Mucosa of descending colon (tissue), 3 donors: ENCODE measurements around the gene CENPQ. TPM values are rescaled to one million over a fixed set of nuclear protein-coding genes. Genes with fewer than 3 reads are reported as not detected.

Experiments used
- ATAC-seq: fragments of 200-7000 bp; cut with Tn5 transposase; one replicate; pipeline ENCODE4 v1.9.1; 2020; ENCODE audit warnings: mild to moderate bottlenecking, moderate library complexity
- DNase-seq, 3 donors: peaks; one replicate each; pipeline ENCODE4 v3.0.0-alpha.2; 2020
- H3K36me3 ChIP-seq: fragments of 200-600 bp; one replicate; pipeline ENCODE4 v1.8.0; 2021; ENCODE audit warnings: low read depth, mild to moderate bottlenecking
- H3K4me1 ChIP-seq: fragments of 200-600 bp; one replicate; pipeline ENCODE4 v1.8.0; 2021; ENCODE audit warnings: low read depth, mild to moderate bottlenecking
- H3K4me3 ChIP-seq: fragments of 200-600 bp; one replicate; pipeline ENCODE4 v1.8.0; 2021; ENCODE audit warnings: mild to moderate bottlenecking
- H3K9me3 ChIP-seq: fragments of 200-600 bp; one replicate; pipeline ENCODE4 v1.8.0; 2021; ENCODE audit warnings: mild to moderate bottlenecking
- CTCF ChIP-seq: fragments of 200-600 bp; IDR thresholded peaks from one replicate; pipeline ENCODE4 v1.8.0; 2022; ENCODE audit warnings: antibody characterized with exemption, mild to moderate bottlenecking
- intact Hi-C, 2 donors: fragments of 100-400 bp; cut with DNase I in 1 of 2; cut with micrococcal nuclease in 1 of 2; formaldehyde crosslinking; loops; one replicate each; pipeline versions ENCODE4 v1.11.0 to v1.11.1; 2022; cut with DNase I, micrococcal nuclease
- total RNA-seq, 3 donors: library from RNA; stranded (reverse); fragmentation: NEBNext Ultra II Directional in 2 of 3; extraction: Animal tissue kit (Norgen Biotek cat#: 25700) in 2 of 3; gene quantifications; one replicate each; pipeline versions ENCODE4 v1.2.1 to v1.2.4, GENCODE V29; 2021 to 2023
- donor health status: DM: no; HTN: no; CAD: no; lungs with moderate emphysema.
- donor health status: DM: no; HTN: no; CAD: no.
- donor health status: DM: no; HTN: yes; CAD: no.

Gene CENPQ
- total RNA-seq, 3 donors from 2014 or later: 2.6 to 4.3 (median 3.0) TPM

GRCh38 chr6:49430866-49431265 is 32.3 kb upstream of the CENPQ start:
- intact Hi-C loops: no loop called here
- no peak for TF ChIP-seq CTCF

GRCh38 chr6:49453221-49453620 is 9.9 kb upstream of the CENPQ start:
- Histone ChIP-seq H3K4me1 (no peaks in the 10 kb centered on the region), H3K36me3 (no peaks in the 10 kb centered on the region), H3K4me3 (no peak overlapping the region), H3K9me3 (no peaks in the 10 kb centered on the region)
- ATAC-seq (no peak), DNase-seq (no peak)
- TF ChIP-seq CTCF: no peak
- intact Hi-C loops: no loop called here

More at GRCh38 chr6:49430866-49431265, 32.3 kb upstream of the CENPQ start:
- no peak for ATAC-seq
- H3K9me3 ChIP-seq: no peaks in the 10 kb centered on the region
- H3K36me3 ChIP-seq: no peaks in the 10 kb centered on the region
- no peaks in the 10 kb centered on the region for H3K4me1 ChIP-seq
- DNase-seq: no peak
- no peak overlapping the region for H3K4me3 ChIP-seq

- H3K4me3 ChIP-seq: no peak overlapping the region
- no peaks in the 10 kb centered on the region for H3K9me3 ChIP-seq
- intact Hi-C loops: no loop called here
- TF ChIP-seq CTCF: no peak
- H3K4me1 ChIP-seq: no peaks in the 10 kb centered on the region
- DNase-seq: no peak
- no peak for ATAC-seq
- H3K36me3 ChIP-seq: no peaks in the 10 kb centered on the region
Measured at GRCh38 chr6:49454787-49455709, 8.1 kb upstream of the CENPQ start.

GRCh38 chr6:49457771-49458170 is 5.4 kb upstream of the CENPQ start:
- ATAC-seq (no peak), DNase-seq (no peak)
- intact Hi-C loops: no loop called here
- Histone ChIP-seq H3K4me1 (peaks cover 14% of the 10 kb centered on the region), H3K9me3 (no peaks in the 10 kb centered on the region), H3K4me3 (no peak overlapping the region), H3K36me3 (no peaks in the 10 kb centered on the region)
- TF ChIP-seq CTCF: no peak

- peaks cover 19% of the 10 kb centered on the region for H3K4me1 ChIP-seq
- no peak overlapping the region for H3K4me3 ChIP-seq
- ATAC-seq (no peak), DNase-seq (no peak)
- intact Hi-C loops: no loop called here
- H3K36me3 ChIP-seq: no peaks in the 10 kb centered on the region
- no peaks in the 10 kb centered on the region for H3K9me3 ChIP-seq
- TF ChIP-seq CTCF: no peak
Measured at GRCh38 chr6:49462071-49462470, 1.1 kb upstream of the CENPQ start.
